SW480 (cell line): ENCODE data around the gene ZYG11B.
"Not testable (repeated sequence)": the region's sequence is repeated elsewhere in the genome, so short reads cannot be mapped to it uniquely, and the experiment has no call there.

Experiments used
- DNase-seq: peaks from one replicate; pipeline ENCODE4 v3.0.0-alpha.2; 2016; ENCODE audit warnings: low spot score

Gene ZYG11B

DNA sequence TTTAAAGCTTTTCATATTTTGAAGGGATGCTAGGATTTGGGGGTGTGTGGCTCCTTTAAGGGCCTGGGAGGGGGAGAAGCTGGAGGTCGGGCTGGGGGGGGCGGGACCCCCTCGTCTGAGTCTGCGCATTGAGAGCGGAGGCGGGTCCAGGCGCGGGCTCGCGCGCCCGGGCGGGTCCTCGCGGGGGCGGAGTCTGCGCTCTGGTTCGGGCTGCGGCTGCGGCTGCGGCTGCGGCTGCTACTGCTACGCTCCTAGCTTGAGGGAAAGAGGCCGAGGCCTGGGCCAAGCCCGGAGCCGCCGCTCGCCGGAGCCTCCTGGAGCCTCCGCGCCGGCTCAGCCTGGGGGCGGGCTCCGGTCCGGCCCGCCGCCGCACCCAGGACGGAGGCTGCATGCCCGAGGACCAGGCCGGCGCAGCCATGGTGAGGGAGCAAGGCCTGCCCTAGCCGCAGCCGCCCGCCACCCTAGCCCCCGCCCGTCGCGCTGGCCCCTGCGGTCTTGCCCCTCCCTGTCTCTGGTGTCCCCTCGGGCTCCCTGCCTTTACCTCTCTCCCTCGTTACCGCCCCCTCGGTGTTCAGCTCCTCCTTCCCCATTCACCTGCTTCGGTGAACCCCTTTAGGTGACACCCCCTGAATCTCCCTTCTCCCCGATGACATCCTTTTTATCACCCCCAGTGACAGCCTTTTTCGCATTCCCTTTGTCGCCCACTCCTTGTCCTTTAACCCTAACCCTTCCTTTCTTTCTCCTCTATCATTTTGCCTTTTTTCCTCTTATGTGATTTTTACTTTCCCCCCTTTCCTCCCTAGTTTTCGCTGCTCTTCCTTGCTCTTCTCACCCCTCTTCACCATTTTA lies at the start of gene ZYG11B:
TSS of gene ZYG11B (plus strand) at position 189 of the 849 bp plus-strand sequence. CDS start at position 390, 201 bp downstream.
- DNase-seq, result peak; percentile 76

DNA sequence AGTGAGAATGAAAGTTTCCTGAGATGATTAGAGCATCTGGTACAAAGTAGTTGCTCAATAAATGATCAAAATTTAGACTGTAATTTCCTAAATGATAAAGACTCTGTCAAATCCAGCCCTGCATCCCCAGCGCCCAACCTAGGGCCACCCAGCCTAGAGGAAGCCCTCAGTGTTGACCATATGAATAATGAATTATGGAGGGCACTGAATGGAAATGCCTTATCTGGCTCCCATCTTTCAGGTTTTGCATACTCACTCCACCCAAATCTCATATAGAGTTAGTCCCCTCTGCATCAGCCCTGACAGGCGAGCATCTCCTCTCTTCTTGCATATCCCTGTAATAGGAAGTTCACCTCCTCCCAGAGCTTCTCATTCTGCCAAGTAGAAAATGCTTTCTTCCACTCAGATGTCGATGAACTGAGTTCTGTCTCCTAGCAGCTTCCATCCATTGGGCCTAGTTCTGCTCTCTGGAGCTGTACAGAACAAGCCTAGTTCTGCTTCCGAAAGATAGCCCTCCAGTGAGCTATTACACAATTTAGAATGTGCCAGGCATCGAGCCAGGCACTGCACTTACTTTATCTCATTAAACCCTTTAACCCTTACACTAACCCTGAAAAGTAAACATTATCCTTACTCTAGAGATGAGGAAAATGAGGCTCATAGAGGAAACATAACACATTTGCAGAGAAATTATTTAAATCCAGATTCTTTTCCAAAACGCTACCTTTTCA lies 49.0 kb upstream of the ZYG11B start:
- DNase-seq, result no peak

DNA sequence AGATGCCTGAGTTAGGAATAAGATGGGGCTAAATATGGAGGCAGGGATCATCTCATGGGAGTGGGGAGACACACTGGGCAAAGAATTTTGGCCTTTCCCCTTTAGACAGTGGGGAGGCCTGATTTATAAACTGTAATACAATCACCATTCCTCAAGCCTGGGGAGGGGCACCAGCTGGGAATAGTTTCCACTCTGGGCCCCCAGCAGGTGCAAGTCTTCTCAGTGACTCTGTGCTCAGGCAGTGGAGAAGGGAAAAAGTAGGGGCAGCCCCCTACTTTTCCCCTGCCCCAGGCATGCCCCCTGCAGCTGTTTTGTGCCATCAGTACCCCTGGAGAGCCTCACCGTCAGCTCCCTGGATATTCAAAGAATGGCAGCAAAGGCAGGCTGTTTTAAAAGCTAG lies 47.2 kb upstream of the ZYG11B start:
- no peak for DNase-seq

DNA sequence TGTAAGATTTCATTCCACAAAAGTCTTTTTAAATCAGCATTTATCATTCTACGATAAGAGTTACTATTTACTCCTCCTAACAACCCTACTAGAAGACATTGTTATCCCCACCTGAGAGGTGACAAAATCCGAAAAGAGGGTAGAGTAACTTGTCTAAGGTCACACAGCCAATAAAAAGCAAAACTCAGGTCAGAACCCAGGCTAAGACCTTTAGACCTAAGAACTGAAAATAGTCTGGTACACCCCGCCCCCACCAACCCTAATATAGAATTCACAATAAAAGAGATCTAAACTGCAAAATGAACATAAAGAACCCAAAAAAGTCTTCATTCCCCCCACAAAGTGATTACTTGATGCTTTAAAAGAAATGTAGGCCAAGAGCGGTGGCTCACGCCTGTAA lies 46.8 kb upstream of the ZYG11B start:
- DNase-seq, result no peak

DNA sequence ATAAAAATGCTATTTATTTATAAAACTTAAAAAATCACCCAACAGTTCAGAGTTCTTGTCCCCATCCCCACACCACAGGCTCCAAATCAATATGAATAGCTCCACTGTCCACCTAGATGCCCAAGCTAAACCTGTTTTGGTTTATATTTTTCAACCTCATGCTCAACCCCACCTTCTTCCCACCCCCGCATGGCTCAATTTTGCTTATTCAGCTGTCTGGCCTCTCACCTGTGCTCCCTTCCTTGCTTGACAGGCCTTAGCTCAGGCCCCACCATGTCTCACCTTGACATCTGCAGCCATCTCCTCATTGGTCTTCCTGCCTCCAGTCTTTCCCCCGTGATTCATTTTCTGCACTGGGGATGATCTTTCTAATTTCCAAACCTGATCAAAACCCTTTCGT lies 45.9 kb upstream of the ZYG11B start:
- no peak for DNase-seq

DNA sequence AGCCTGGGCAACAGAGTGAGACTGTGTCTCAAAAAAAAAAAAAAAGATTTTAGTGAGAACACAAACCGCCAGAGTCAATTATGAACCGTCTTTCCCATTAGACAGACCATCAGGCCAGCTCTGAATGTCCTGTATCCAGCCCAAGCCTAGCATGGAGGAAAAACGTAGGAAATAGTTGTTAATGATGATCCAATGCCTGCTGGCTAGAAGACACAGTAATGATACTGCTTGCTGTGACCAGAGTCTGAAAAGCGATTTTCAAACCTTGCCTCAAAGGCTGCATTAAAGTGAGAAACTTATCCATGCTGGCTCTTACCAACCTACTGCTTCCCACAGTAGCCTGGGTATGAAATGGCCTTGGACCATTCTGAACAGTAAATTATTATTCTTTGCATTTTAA lies 45.1 kb upstream of the ZYG11B start:
- no peak for DNase-seq

DNA sequence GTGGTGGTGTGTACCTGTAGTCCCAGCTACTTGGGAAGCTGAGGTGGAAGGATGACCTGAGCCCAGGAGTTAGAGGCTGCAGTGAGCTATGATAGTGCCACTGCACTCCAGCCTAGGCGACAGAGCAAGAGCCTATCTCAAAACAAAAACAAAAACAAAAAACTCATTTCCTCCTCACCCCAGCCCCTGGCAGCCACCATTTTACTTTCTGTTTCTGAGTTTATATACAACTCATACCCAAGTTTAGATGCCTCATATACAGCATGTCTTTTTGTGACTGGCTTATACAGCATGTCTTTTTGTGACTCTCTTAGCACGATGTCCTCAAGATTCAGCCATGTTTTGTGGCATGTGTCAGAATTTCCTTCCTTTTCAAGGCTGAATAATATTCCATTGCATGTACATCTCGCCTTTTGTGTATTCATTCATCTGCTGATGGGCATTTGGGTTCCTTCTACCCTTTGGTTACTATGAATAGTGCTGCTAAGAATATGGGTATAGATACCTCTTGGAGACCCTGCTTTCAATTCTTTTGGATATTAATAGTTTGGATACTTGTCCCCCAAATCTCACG lies 42.8 kb upstream of the ZYG11B start:
- no peak for DNase-seq

DNA sequence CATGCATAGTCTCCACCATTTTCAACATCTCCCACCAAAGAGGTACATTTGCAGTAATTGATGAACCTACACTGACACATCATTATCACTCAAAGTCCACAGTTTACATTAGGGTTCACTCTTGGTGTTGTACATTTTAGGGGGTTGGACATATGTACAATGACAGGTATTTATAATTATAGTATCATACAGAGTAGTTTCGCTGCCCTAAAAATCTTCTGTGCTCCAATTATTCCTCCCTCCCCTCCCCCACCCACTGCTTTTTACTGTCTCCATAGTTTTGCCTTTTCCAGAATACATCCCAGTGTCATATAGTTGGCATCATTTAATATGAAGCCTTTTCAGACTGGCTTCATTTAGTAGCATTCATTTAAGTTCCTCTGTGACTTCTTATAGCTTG lies 41.7 kb upstream of the ZYG11B start:
- DNase-seq, result no peak

DNA sequence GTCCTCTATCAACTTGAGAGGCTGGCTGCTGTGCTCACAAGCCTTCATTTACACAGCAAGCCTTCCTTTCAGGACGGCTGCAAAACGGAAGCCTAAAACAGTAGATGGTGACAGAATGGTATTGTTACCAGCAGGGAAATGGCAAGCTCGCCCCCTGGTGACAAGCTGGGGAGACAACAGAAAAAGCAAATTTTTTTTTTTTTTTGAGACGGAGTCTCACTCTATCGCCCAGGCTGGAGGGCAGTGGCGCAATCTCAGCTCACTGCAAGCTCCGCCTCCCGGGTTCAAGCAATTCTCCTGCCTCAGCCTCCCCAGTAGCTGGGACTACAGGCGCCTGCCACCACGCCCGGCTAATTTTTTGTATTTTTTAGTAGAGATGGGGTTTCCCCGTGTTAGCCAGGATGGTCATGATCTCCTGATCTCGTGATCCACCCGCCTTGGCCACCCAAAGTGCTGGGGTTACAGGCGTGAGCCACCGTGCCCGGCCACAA lies 39.9 kb upstream of the ZYG11B start:
- DNase-seq, result not testable (repeated sequence)

DNA sequence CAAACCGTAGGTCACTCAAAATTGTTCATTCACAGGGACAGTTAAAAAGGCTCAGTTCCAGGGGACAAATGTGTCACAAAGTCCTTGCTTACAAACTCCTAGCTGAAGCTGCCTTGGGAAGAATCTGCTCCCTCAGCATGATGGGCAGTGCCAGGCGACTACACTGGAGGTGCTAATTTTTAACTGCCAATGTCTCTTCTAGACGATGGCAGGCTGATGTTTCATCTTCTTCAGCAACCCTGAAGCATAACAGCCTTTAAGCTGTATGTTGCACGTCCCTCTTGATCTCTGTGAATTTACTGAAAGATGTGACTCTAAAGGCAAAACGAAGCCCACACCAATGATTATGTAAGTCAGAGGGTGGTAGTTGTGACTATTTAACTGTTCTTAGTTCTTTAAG lies 39.4 kb upstream of the ZYG11B start:
- DNase-seq, result no peak

DNA sequence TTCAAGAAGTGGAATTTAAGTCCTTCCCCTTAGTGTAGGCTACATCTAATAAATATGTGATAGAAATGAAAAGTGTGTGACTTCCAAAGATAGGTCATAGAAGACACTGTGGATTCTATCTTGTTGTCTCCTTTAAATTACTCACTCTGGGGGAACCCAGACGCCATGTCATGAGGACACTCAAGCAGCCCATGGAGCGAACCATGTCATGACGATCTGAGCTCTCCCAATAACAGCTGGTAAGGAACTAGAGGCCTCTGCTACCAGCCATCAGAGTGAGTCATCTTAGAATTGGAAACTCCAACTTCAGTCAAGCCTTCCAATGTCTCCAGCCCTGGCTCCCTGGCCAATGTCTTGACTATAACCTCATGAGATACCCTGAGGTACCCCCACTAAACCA lies 34.4 kb upstream of the ZYG11B start:
- no peak for DNase-seq

DNA sequence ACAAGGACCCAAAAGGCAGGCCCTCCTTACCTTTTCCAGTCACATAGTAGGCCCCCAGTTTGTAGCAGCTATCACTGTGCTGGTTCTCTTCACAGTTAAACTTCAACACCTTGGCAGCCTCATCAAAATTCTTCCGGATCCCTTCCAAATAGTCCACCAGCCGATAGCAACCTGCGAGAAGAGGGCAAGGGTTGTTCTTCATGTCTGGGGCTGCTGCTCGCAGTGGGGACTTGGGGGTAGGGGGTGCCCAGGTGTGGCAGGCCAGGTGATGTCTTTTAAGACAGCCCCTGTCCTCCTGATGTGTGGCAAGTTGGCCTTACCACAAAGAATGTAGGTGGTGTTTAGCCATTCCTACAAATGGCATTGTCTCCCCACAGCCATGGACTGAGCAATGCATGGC lies 33.6 kb upstream of the ZYG11B start:
- no peak for DNase-seq

DNA sequence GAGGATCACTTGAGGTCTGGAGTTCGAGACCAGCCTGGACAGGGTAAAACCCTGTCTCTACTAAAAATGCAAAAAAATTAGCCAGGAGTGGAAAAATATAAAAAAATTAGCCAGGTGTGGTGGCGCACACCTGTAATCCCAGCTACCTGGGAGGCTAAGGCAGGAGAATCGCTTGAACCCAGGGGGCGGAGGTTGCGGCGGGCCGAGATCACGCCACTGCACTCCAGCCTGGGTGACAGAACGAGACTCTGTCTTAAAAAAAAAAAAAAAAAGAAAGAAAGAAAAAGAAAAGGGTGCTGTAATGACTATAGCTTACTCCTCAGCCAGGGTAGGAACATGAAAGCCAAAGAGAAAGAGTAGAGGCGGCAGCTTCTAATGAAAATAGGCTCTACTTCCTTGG lies 32.9 kb upstream of the ZYG11B start:
- DNase-seq, result not testable (repeated sequence)

DNA sequence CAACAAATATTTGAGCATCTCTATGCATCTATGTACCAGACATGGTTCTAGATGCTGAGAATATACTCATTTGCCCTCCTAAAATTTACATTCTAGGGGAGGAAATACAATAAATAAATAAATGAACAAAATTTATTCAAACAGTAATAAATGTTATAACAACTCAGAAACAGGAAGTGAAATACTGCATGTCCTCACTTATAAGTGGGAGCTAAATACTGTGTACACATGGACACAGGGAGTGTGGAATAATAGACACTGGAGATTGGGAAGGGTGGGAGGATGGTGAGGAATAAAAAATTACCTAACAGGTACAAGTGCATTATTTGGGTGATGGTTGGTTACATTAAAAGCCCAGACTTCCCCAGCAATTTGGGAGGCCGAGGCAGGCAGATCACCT lies 32.4 kb upstream of the ZYG11B start:
- no peak for DNase-seq

DNA sequence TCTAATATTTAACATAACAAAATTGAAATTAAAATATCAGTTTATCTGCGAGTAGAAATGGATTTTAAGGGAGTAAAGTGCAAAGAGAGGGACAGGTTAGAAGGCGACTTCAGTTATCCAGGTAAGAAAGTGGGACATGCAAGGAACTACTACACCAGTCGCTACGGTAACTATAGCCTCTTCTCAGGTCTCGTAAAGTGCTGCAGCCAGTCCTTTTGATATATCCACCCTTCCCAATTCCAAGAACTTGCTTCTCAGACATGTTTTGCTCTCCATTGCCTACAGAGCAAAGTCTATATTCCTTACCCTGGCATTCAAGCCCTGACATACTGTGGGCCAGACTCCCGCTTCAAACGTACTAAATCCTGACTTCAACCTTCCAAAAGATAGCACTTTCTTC lies 30.6 kb upstream of the ZYG11B start:
- DNase-seq, result no peak

DNA sequence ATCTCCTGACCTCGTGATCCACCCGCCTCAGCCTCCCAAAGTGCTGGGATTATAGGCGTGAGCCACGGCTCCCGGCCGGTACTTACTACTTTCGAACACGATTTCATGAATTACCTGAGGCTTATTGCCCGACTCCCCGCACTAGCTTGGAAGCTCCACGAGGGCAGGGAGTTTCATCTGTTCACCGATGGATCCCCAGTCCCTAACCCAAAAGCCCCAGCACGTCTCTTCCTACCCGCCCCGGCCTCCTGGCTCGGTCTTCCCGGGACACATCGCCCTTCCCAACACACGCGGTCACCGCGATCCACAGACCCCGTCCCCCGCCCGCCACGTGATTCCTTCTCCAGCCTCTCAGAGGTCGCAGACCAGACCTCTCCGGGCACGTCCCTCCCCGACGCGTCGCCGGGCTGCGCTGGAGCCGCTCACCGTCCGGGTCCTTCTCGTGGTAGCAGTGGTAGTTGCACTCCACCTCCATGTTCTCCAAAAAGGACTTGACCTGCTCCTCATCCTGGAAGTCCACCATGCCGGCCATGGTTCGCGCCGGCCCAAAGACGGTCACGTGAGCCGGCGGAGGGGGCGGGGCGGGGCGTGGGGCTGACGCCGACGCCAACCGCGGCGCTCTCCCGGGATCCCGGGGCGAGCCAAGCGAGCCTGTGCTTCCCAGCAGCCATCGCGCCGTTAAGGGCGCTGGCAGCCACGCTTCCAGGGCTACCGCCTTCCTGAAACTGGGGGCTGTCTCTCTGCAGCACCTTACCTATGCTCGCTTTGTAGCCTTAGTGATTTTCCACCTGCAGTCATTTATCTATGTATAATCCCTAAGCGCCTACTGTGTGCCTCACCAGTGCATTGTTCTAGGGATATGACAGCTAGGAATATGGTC lies 28.2 kb upstream of the ZYG11B start, which contains the start of gene COA7:
TSS of gene COA7 (minus strand) at position 553 of the 880 bp plus-strand sequence. CDS start at position 532, 21 bp downstream.
- DNase-seq, result peak; percentile 77

DNA sequence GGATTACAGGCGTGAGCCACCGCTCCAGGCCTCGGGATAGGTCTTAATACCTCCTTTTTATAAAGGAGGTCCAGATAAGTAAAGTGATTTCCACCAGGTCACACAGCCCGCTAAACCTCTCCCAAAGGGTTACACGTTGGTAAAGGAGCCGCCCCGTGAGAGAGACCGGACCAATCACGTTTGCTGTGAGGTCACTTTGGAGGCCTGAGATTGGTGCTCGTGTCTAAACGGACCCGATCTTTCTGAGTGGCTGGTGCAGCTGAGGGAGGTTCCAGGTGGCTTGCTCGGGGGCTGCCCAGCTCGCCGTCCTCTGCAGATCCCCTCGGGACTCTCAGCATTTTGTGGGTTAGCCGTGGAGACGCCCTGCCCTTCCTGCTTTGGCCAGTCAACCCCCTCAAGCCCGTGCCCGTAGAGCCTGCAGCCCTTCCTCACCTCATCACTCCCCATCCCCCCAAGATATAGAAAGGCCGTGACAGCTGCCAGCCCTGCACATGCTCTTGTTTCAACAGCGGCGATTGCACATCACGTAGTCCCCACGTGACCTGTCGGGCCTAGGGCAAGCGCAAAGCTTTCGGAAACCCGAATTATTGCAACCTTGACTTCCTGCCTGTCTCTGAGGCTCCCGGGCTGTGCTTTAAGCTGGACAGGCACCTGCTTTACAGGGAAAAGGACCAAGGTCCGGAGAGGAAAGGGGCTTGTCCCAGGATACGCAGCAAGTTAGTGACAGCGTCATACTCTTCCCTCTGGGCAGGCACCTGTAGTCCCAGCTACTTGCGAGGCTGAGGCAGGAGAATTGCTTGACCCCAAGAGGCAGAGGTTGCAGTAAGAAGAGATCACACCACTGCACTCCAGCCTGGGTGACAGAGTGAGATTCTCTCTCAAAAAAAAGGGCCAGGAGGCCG lies 23.1 kb upstream of the ZYG11B start:
- DNase-seq, result peak; percentile 94

DNA sequence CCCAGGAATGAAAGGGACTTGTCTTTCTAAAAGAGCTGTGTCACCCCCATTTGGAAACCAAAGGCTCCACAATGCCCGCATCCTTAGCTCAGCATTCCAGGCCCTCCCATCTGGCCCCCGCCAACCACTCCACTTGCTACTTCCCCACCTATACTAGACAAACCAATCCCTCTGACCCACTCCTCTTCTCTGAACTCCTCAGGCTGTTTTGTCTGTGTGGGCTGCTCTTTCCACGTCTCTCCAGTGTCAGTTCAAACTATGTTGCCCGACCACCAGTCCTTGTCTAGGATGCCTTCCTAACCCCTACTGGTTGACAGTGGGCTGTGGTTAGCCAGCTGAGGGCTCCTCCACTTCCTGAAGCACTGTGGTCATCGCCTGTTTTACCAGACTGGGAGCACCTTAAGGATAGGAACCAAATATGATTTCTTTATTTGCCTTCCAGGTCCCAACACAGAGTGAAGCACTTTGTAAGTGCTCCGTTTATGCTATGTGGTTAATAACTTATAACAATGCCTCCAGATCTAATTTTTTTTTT lies 20.1 kb upstream of the ZYG11B start:
- no peak for DNase-seq

DNA sequence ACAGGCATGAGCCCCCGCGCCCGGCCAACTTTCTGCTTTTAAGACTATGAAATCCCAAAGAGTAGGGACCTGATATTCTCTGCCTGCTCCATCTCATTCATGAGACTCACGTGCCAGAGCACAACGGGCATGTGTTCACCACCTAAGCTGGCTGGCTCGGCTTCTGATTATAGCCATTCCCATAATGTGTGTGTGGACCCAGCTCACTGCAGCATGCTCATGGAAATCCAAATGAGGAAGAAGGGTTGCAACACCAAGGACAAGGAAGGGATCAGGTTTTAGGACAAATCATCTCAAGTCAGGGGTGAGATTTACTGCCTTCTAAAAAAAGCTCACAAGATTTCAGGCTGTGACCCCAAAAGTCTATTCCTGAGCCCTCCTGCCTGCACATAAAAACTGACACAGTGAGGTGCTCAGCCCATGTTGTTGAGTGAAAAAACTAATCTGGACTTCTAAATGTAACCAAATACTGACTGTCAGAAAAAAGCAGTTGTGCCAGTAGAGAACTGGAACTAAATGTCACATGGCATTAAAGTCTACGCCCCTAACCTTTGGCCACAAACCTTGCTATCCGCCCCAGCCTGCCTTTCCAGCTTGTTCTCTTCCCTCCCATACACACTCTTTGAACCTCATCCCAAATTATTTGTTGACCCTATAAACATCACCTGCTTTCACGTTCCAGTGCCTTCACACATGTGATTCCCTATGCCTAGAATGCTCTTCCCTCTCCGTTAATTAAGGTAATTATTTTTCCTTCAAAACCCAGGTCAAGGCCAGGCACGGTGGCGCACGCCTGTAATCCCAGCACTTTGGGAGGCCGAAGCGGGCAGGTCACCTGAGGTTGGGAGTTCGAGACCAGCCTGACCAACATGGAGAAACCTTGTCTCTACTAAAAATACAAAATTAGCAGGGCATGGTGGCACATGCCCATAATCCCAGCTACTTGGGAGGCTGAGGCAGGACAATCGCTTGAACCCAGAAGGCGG lies 19.0 kb upstream of the ZYG11B start:
- no peak for DNase-seq
